HCT116 (cell line): Measurements from ENCODE around the gene MUS81. TPM values are rescaled to one million over a fixed set of nuclear protein-coding genes. Genes with fewer than 3 reads are reported as not detected.

Experiments
- ATAC-seq: fragments of 200-7000 bp; cut with Tn5 transposase; 2 replicates; pipeline ENCODE4 v1.9.1; 2020; ENCODE audit warnings: mild to moderate bottlenecking, moderate library complexity
- BruUV-seq: library from RNA; stranded (reverse); fragments of 400-500 nt; replicated peaks from 2 replicates; lab custom pipeline; 2021; lab: Mats Ljungman, UMichigan
- CTCF ChIA-PET: fragments of 300-600 bp; sonication (Branson Sonifier 250); formaldehyde crosslinking; loops from one replicate; lab custom pipeline; 2021; ENCODE audit warnings: antibody characterized with exemption; lab: Charles Lee
- POLR2A ChIA-PET: fragments of 300-600, 350-600 bp; sonication (Branson Sonifier 250); formaldehyde crosslinking; loops from one replicate; lab custom pipeline; 2021; ENCODE audit warnings: antibody characterized with exemption; lab: Charles Lee
- RAD21 ChIA-PET, 2 experiments: fragments of 300-600 bp; sonication (Branson Sonifier 250); formaldehyde crosslinking; loops; one replicate each; lab custom pipeline; 2023; ENCODE audit warnings: low total read pairs in 2 of 2; ENCODE audit not compliant: uncharacterized antibody in 2 of 2, unreplicated experiment in 2 of 2, low non-redundant PET in 1 of 2; lab: Charles Lee
- DNase-seq: peaks from one replicate; pipeline ENCODE4 v3.0.0-alpha.2; 2010; ENCODE audit warnings: low read depth, low spot score
- H2AFZ ChIP-seq: fragments of 200-600 bp; shearing (Covaris generic), sonication (generic); 2 replicates; pipeline ENCODE4 v1.6.1; 2017; ENCODE audit warnings: low read depth, mixed run types, mixed read lengths, antibody characterized with exemption, low read length; ENCODE audit not compliant: poor library complexity, severe bottlenecking
- H3K27ac ChIP-seq: 2 replicates; pipeline ENCODE4 v1.5.1; 2012; ENCODE audit warnings: low read depth, low read length
- H3K27me3 ChIP-seq: fragments of 200-600 bp; sonication (generic); 2 replicates; pipeline ENCODE4 v1.6.1; 2016; ENCODE audit warnings: mixed run types, low read length, mixed read lengths; ENCODE audit not compliant: insufficient read depth
- H3K36me3 ChIP-seq, 2 experiments: fragments of 200-500 bp in 1 of 2; fragments of 200-600 bp in 1 of 2; sonication (Bioruptor generic) in 1 of 2; sonication (generic) in 1 of 2; 2 replicates each; pipeline versions ENCODE4 v1.5.1 to v1.6.1; 2014 to 2016; ENCODE audit warnings: low read length in 2 of 2, inconsistent platforms in 1 of 2, mixed read lengths in 1 of 2, mixed run types in 1 of 2; ENCODE audit not compliant: insufficient read depth in 2 of 2, control insufficient read depth in 1 of 2
- H3K4me1 ChIP-seq, 2 experiments: fragments of 200-600 bp in 1 of 2; sonication (generic) in 1 of 2; 2 replicates each; pipeline versions ENCODE4 v1.5.1 to v1.6.1; 2012 to 2017; ENCODE audit warnings: low read length in 2 of 2, inconsistent platforms in 1 of 2, mild to moderate bottlenecking in 1 of 2, mixed read lengths in 1 of 2, mixed run types in 1 of 2, moderate library complexity in 1 of 2; ENCODE audit not compliant: insufficient read depth in 2 of 2, control insufficient read depth in 1 of 2
- H3K4me2 ChIP-seq: fragments of 200-600 bp; sonication (generic); 2 replicates; pipeline ENCODE4 v1.6.1; 2017; ENCODE audit warnings: mixed run types, low read length, mixed read lengths
- H3K4me3 ChIP-seq, 2 experiments: fragments of 200-600 bp in 1 of 2; sonication (generic) in 1 of 2; replicated peaks in 1 of 2; 2 replicates each; pipeline ENCODE4 v1.5.1; 2011 to 2016; ENCODE audit warnings: low read length in 2 of 2, control low read depth in 1 of 2, low read depth in 1 of 2, mild to moderate bottlenecking in 1 of 2, mixed read lengths in 1 of 2, mixed run types in 1 of 2
- H3K79me2 ChIP-seq: fragments of 200-600 bp; sonication (generic); 2 replicates; pipeline ENCODE4 v1.6.1; 2017; ENCODE audit warnings: mild to moderate bottlenecking, mixed run types, low read length, moderate library complexity, mixed read lengths; ENCODE audit not compliant: insufficient read depth
- H3K9ac ChIP-seq: fragments of 200-600 bp; sonication (generic); 2 replicates; pipeline ENCODE4 v1.6.1; 2016; ENCODE audit warnings: low read length, mixed read lengths
- H3K9me2 ChIP-seq: fragments of 200-600 bp; sonication (generic), shearing (Covaris generic); 2 replicates; pipeline ENCODE4 v1.6.1; 2017; ENCODE audit warnings: mixed run types, mild to moderate bottlenecking, moderate library complexity; ENCODE audit not compliant: insufficient read depth
- H3K9me3 ChIP-seq, 2 experiments: fragments of 200-500 bp in 1 of 2; fragments of 200-600 bp in 1 of 2; sonication (Bioruptor generic) in 1 of 2; sonication (generic) in 1 of 2; 2 replicates each; pipeline ENCODE4 v1.6.1; 2014 to 2017; ENCODE audit warnings: low read length in 2 of 2, mixed read lengths in 2 of 2, inconsistent platforms in 1 of 2, low read depth in 1 of 2, mild to moderate bottlenecking in 1 of 2, mixed run types in 1 of 2, moderate library complexity in 1 of 2; ENCODE audit not compliant: control insufficient read depth in 1 of 2, insufficient read depth in 1 of 2
- H4K20me1 ChIP-seq: fragments of 200-600 bp; sonication (generic), shearing (Covaris generic); 2 replicates; pipeline ENCODE4 v1.6.1; 2017; ENCODE audit warnings: mixed run types, mild to moderate bottlenecking, moderate library complexity; ENCODE audit not compliant: insufficient read depth
- CBX3 ChIP-seq: IDR thresholded peaks from 2 replicates; pipeline ENCODE4 v1.6.1; 2012; ENCODE audit warnings: low read depth
- CEBPB ChIP-seq: IDR thresholded peaks from 2 replicates; pipeline ENCODE4 v1.6.1; 2012; ENCODE audit warnings: low read depth
- CTCF ChIP-seq, 3 experiments: fragments of 200-600 bp in 1 of 3; sonication (generic) in 1 of 3; IDR thresholded peaks in 2 of 3; conservative IDR thresholded peaks in 1 of 3; 2 replicates each; pipeline ENCODE4 v1.5.1; 2012 to 2017; ENCODE audit warnings: low read depth in 2 of 3, low read length in 2 of 3, antibody characterized with exemption in 1 of 3, borderline replicate concordance in 1 of 3, control low read depth in 1 of 3, mild to moderate bottlenecking in 1 of 3, mixed read lengths in 1 of 3, mixed run types in 1 of 3, moderate library complexity in 1 of 3; ENCODE audit not compliant: insufficient read depth in 1 of 3
- EGR1 ChIP-seq: IDR thresholded peaks from 2 replicates; pipeline ENCODE4 v1.6.1; 2012; ENCODE audit warnings: low read depth
- ELF1 ChIP-seq: IDR thresholded peaks from 2 replicates; pipeline ENCODE4 v1.6.1; 2012; ENCODE audit warnings: low read depth, borderline replicate concordance
- EZH2 ChIP-seq: fragments of 200-600 bp; sonication (generic); IDR thresholded peaks from 2 replicates; pipeline ENCODE4 v1.6.1; 2017; ENCODE audit warnings: antibody characterized with exemption, mixed run types
- EZH2phosphoT487 ChIP-seq: fragments of 200-600 bp; IDR thresholded peaks from 2 replicates; pipeline ENCODE4 v1.6.1; 2018; ENCODE audit warnings: antibody characterized with exemption, borderline replicate concordance
- FOSL1 ChIP-seq: IDR thresholded peaks from 2 replicates; pipeline ENCODE4 v1.6.1; 2012; ENCODE audit warnings: low read depth
- MAX ChIP-seq: IDR thresholded peaks from 2 replicates; pipeline ENCODE4 v1.6.1; 2012
- POLR2A ChIP-seq: IDR thresholded peaks from 2 replicates; pipeline ENCODE4 v1.7.0; 2011; ENCODE audit warnings: borderline replicate concordance; ENCODE audit not compliant: insufficient read depth, insufficient read length; ENCODE audit errors: extremely low read depth
- POLR2AphosphoS5 ChIP-seq: IDR thresholded peaks from 2 replicates; pipeline ENCODE4 v1.6.1; 2011; ENCODE audit warnings: mild to moderate bottlenecking, low read depth, low read length, moderate library complexity
- RAD21 ChIP-seq: IDR thresholded peaks from 2 replicates; pipeline ENCODE4 v1.6.1; 2012; ENCODE audit warnings: low read depth, mild to moderate bottlenecking
- SIN3A ChIP-seq: IDR thresholded peaks from 2 replicates; pipeline ENCODE4 v1.6.1; 2012; ENCODE audit warnings: low read depth
- SP1 ChIP-seq: IDR thresholded peaks from 2 replicates; pipeline ENCODE4 v1.6.1; 2012; ENCODE audit warnings: low read depth
- SRF ChIP-seq: IDR thresholded peaks from 2 replicates; pipeline ENCODE4 v1.6.1; 2012; ENCODE audit warnings: low read depth
- TCF7L2 ChIP-seq: IDR thresholded peaks from 2 replicates; pipeline ENCODE4 v1.7.0; 2011; ENCODE audit warnings: borderline replicate concordance, inconsistent platforms; ENCODE audit not compliant: insufficient read depth, insufficient read length; ENCODE audit errors: extremely low read depth
- YY1 ChIP-seq: IDR thresholded peaks from 2 replicates; pipeline ENCODE4 v1.6.1; 2011; ENCODE audit warnings: low read length, low read depth, moderate library complexity, mild to moderate bottlenecking; ENCODE audit not compliant: insufficient replicate concordance; ENCODE audit errors: extremely low read depth
- ZFX ChIP-seq: fragments of 450-650 bp; IDR thresholded peaks from 2 replicates; pipeline ENCODE4 v1.6.1; 2017
- ZNF274 ChIP-seq: fragments of 200-500 bp; sonication (Bioruptor generic); IDR thresholded peaks from 2 replicates; pipeline ENCODE4 v1.6.1; 2014; ENCODE audit warnings: mild to moderate bottlenecking, low read depth, low read length, inconsistent platforms
- intact Hi-C: fragments of 100-400 bp; cut with micrococcal nuclease; formaldehyde crosslinking; loops from 2 replicates; pipeline ENCODE4 v1.10.0; 2022
- total RNA-seq: library from RNA; stranded (reverse); gene quantifications from one replicate; pipeline ENCODE4 v1.2.1, GENCODE V29; 2021; ENCODE audit not compliant: unreplicated experiment

MUS81 gene
- total RNA-seq, 1 experiment from 2014 or later, result 47.2 TPM

DNA sequence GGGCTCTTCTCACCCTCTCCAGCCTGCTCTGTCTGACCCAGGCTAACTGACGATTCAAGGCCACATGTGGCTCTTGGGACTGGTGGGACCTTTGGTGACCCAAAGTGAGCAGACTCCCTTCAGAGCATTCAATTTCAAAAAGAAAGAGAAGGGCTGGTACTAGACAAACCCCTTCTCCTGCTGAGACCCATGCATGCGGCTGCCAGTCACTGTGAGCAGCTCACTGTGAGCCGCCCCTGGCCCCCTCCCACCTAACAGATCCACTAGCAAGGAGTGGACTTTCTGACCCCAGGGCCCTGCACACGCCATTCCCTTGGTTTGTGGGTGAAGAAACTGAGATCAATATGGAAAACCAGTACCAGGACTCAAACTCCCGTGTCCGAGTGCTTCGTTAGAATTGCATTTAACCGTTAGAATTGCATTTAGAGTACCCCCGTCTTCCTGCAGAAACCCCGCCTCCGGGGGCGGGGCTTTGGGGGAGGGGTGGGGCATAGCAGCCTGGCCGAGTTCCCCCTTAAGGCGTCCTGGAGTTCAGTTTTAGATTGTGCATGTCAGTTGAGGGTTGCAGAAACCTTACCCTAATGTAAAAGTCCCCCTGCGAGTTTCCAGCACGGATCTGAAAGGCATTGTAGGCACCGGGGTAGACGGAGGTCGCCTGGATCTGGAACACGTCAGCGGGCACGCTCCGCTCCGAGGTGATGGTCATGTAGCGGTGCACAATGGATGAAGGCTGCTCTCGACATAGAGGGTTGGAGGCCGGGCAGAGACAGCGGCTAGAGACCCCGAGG, 7.2 kb downstream of the MUS81 start:
- Histone ChIP-seq H3K27me3 (no peaks in the 10 kb centered on the region), H3K27ac (no peak overlapping the region), H3K4me2 (no peak overlapping the region), H3K4me3 (no peak overlapping the region), H3K9me2 (no peaks in the 10 kb centered on the region), H3K4me1 (no peaks in the 10 kb centered on the region), H3K79me2 (peaks cover 4% of the 10 kb centered on the region; the same call in 1 of the 2 replicates), H3K9me3 (no peaks in the 10 kb centered on the region), H3K36me3 (peaks cover 7 to 13% of the 10 kb centered on the region in 2 experiments; a peak in 3 of 4 replicates), H3K9ac (no peak overlapping the region), H4K20me1 (no peaks in the 10 kb centered on the region), H2AFZ (no peak overlapping the region)
- no peak for ATAC-seq
- intact Hi-C loops, result no loop called here
- no TSS peak for BruUV-seq
- TF ChIP-seq CBX3 (no peak), YY1 (no peak), MAX (no peak), SIN3A (no peak), EZH2phosphoT487 (no peak), SRF (no peak), ELF1 (no peak), FOSL1 (no peak), CEBPB (no peak), CTCF (IDR thresholded peaks at IDR 0.05 in 2 of 3, conservative IDR thresholded peaks at IDR 0.05 in 1 of 3; ENCODE audit: borderline replicate concordance in 1 of 3, insufficient read depth in 1 of 3, low read depth in 2 of 3, low read length in 2 of 3) (no peak), RAD21 (no peak), EGR1 (no peak), SP1 (no peak), POLR2AphosphoS5 (no peak), TCF7L2 (no peak), ZNF274 (no peak), POLR2A (no peak), EZH2 (no peak), ZFX (no peak)
- ChIA-PET POLR2A (interaction anchor here (4.8 kb wide), 1 partner anchor 8 kb away, joined by 36 read pairs; the partner anchor contains the start of genes CFL1 and MUS81), RAD21 (no interaction called here), CTCF (no interaction called here)
- DNase-seq, result no peak
